MM.1S (cell line): ENCODE results near the gene LRFN2.

Source experiments
- DNase-seq: peaks from one replicate; pipeline ENCODE4 v3.0.0-alpha.2; 2015
- H2AFZ ChIP-seq: fragments of 300-600 bp; sonication (generic); 2 replicates; pipeline ENCODE4 v1.6.0; 2016; ENCODE audit warnings: antibody characterized with exemption, low read length
- H3F3A ChIP-seq: fragments of 300-600 bp; sonication (generic); 2 replicates; pipeline ENCODE4 v1.6.1; 2016; ENCODE audit warnings: mild to moderate bottlenecking, antibody characterized with exemption, low read length, moderate library complexity, mixed read lengths; ENCODE audit not compliant: insufficient read depth
- H3K27ac ChIP-seq: fragments of 300-600 bp; sonication (generic); 2 replicates; pipeline ENCODE4 v1.5.1; 2016; ENCODE audit warnings: mild to moderate bottlenecking, low read length
- H3K27me3 ChIP-seq: fragments of 300-600 bp; sonication (generic); replicated peaks from 2 replicates; pipeline ENCODE4 v1.6.0; 2016; ENCODE audit warnings: low read length; ENCODE audit not compliant: insufficient read depth
- H3K36me3 ChIP-seq: fragments of 300-600 bp; sonication (generic); replicated peaks from 2 replicates; pipeline ENCODE4 v1.6.1; 2016; ENCODE audit warnings: mild to moderate bottlenecking, low read length, mixed read lengths; ENCODE audit not compliant: insufficient read depth
- H3K4me1 ChIP-seq: fragments of 300-600 bp; sonication (generic); 2 replicates; pipeline ENCODE4 v1.6.1; 2016; ENCODE audit warnings: low read length, mixed read lengths
- H3K4me2 ChIP-seq: fragments of 300-600 bp; sonication (generic); 2 replicates; pipeline ENCODE4 v1.6.0; 2016; ENCODE audit warnings: low read depth, low read length
- H3K4me3 ChIP-seq: fragments of 300-600 bp; sonication (generic); 2 replicates; pipeline ENCODE4 v1.5.1; 2016; ENCODE audit warnings: low read length, mixed read lengths
- H3K79me2 ChIP-seq: fragments of 300-600 bp; sonication (generic); 2 replicates; pipeline ENCODE4 v1.6.1; 2016; ENCODE audit warnings: mixed run types, low read length, mixed read lengths
- H3K9ac ChIP-seq: fragments of 300-600 bp; sonication (generic); 2 replicates; pipeline ENCODE4 v1.6.1; 2016; ENCODE audit warnings: low read length, mixed read lengths
- H3K9me2 ChIP-seq: fragments of 300-600 bp; sonication (generic); replicated peaks from 2 replicates; pipeline ENCODE4 v1.6.1; 2016; ENCODE audit warnings: mild to moderate bottlenecking, low read length, mixed read lengths; ENCODE audit not compliant: insufficient read depth
- H3K9me3 ChIP-seq: fragments of 300-600 bp; sonication (generic); replicated peaks from 2 replicates; pipeline ENCODE4 v1.6.1; 2016; ENCODE audit warnings: mild to moderate bottlenecking, low read length, mixed read lengths; ENCODE audit not compliant: insufficient read depth
- H4K20me1 ChIP-seq: fragments of 300-600 bp; sonication (generic); 2 replicates; pipeline ENCODE4 v1.6.1; 2016; ENCODE audit warnings: mild to moderate bottlenecking, low read length, moderate library complexity, mixed read lengths; ENCODE audit not compliant: insufficient read depth
- EZH2 ChIP-seq: fragments of 300-600 bp; sonication (generic); optimal IDR thresholded peaks from 2 replicates; pipeline ENCODE3; 2017; ENCODE audit warnings: low read depth, mild to moderate bottlenecking, antibody characterized with exemption, low read length, mixed read lengths
- EZH2phosphoT487 ChIP-seq: fragments of 300-600 bp; sonication (generic); IDR thresholded peaks from 2 replicates; pipeline ENCODE4 v1.6.1; 2018; ENCODE audit warnings: antibody characterized with exemption, low read length
- TF ChIP-seq, protein P1 (sequence below): fragments of 300-600 bp; sonication (generic); IDR thresholded peaks from 2 replicates; pipeline ENCODE4 v1.5.1; 2016; ENCODE audit warnings: antibody characterized with exemption, low read length, mixed read lengths

LRFN2 gene

DNA sequence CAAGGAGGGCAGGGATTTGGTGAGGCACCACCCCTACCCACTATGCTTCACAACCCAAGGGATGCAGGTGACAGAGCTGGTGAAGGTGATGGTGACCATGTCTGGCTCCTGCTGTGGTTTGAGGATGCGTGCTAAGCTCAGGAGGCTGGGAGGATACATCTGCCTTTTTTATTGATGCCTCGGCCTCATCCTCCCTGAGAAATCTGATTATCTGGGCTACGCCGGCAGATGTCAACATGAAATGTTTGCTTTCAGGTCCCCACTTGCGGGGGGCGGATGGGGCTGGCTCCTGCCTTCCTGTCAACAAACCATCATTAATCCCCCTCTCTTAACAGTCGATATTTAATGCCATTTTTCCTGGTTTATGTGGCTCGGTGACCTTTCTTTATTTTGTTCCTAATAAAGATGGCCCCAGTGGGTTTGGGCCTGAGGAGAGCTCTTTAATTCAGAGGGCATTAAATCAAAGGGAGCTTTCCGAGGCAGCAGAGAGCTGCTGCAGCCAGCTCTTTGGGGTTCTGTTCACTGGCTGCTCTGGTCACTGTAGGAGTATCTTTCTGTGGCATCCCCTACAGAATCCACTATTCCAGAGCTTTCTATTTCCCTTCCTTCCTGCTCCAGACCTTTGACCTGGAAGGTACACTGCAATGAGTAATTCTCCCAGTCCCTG lies 33.5 kb upstream of the LRFN2 start:
- H2AFZ ChIP-seq = no peak overlapping the region
- no peak overlapping the region for H3K4me3 ChIP-seq
- H3K9ac ChIP-seq = no peak overlapping the region
- TF ChIP-seq EZH2phosphoT487 = no peak
- TF ChIP-seq EZH2 = no peak
- TF ChIP-seq, protein P1, sequence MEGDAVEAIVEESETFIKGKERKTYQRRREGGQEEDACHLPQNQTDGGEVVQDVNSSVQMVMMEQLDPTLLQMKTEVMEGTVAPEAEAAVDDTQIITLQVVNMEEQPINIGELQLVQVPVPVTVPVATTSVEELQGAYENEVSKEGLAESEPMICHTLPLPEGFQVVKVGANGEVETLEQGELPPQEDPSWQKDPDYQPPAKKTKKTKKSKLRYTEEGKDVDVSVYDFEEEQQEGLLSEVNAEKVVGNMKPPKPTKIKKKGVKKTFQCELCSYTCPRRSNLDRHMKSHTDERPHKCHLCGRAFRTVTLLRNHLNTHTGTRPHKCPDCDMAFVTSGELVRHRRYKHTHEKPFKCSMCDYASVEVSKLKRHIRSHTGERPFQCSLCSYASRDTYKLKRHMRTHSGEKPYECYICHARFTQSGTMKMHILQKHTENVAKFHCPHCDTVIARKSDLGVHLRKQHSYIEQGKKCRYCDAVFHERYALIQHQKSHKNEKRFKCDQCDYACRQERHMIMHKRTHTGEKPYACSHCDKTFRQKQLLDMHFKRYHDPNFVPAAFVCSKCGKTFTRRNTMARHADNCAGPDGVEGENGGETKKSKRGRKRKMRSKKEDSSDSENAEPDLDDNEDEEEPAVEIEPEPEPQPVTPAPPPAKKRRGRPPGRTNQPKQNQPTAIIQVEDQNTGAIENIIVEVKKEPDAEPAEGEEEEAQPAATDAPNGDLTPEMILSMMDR = no peak
- no peaks in the 10 kb centered on the region for H3K79me2 ChIP-seq
- H3F3A ChIP-seq = no peaks in the 10 kb centered on the region
- no peak overlapping the region for H3K27ac ChIP-seq
- H3K27me3 ChIP-seq = no peaks in the 10 kb centered on the region
- H3K9me2 ChIP-seq = no peaks in the 10 kb centered on the region
- H3K4me1 ChIP-seq = no peaks in the 10 kb centered on the region
- no peak for DNase-seq
- H3K9me3 ChIP-seq = no peaks in the 10 kb centered on the region
- no peaks in the 10 kb centered on the region for H3K36me3 ChIP-seq
- H4K20me1 ChIP-seq = no peaks in the 10 kb centered on the region
- H3K4me2 ChIP-seq = no peak overlapping the region

DNA sequence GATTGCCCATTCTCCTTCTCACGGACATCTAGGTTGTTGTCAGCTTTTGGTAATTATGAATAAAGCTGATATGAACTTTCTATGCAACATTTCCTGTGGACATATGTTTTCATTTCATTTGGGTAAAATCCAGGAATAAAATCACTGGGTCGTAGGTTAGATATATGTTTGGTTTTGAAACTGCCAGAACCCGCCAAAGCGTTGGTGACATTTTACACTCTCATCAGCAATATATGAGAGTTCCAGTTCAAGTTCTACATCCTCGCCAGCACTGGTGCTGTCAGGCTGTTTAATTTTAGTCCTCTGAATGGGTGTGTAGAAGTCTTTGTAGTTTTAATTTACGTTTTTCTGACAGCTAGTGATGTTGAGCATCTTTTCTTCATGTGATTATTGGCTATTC lies 27.5 kb upstream of the LRFN2 start:
- Histone ChIP-seq H3K27ac (no peak overlapping the region), H2AFZ (no peak overlapping the region), H3K9me2 (no peaks in the 10 kb centered on the region), H3K36me3 (no peaks in the 10 kb centered on the region), H3K27me3 (no peaks in the 10 kb centered on the region), H3K4me1 (no peaks in the 10 kb centered on the region), H3K9me3 (no peaks in the 10 kb centered on the region), H3K79me2 (no peaks in the 10 kb centered on the region), H3K4me2 (no peak overlapping the region), H4K20me1 (no peaks in the 10 kb centered on the region), H3K4me3 (no peak overlapping the region), H3K9ac (no peak overlapping the region), H3F3A (no peaks in the 10 kb centered on the region)
- TF ChIP-seq, protein P1 = no peak
- TF ChIP-seq EZH2 (no peak), EZH2phosphoT487 (no peak)
- DNase-seq = no peak

DNA sequence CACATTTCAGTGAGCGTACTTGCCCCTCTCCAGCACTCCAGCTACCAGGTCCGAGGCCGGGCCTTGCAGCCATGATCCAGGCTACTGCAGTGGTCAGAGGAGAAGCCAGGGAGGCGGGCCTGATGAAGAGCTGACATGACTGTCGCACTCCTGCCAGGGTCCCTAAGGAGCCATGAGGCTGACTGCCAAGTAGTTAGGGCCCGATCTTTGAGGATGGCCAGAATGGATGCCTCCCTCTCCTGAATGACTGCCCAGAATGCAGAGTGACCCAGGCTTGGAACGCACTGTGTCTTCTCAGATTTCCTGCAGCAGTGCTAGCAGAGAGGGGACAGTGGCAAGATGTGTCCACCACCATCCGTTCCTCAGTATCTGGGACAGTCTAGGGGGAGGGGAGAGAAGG lies 24.7 kb upstream of the LRFN2 start:
- TF ChIP-seq, protein P1 = no peak
- TF ChIP-seq EZH2phosphoT487 (no peak), EZH2 (no peak)
- no peaks in the 10 kb centered on the region for H3K4me1 ChIP-seq
- no peak for DNase-seq
- H3K4me3 ChIP-seq = no peak overlapping the region
- H4K20me1 ChIP-seq = no peaks in the 10 kb centered on the region
- no peaks in the 10 kb centered on the region for H3K27me3 ChIP-seq
- no peaks in the 10 kb centered on the region for H3K9me3 ChIP-seq
- H3K79me2 ChIP-seq = no peaks in the 10 kb centered on the region
- H3F3A ChIP-seq = no peaks in the 10 kb centered on the region
- no peak overlapping the region for H3K27ac ChIP-seq
- H3K36me3 ChIP-seq = no peaks in the 10 kb centered on the region
- H3K9me2 ChIP-seq = no peaks in the 10 kb centered on the region
- H3K4me2 ChIP-seq = no peak overlapping the region
- H2AFZ ChIP-seq = no peak overlapping the region
- no peak overlapping the region for H3K9ac ChIP-seq
